PC-9 (cell line): ENCODE measurements around the gene SND1. TPM values are rescaled to one million over a fixed set of nuclear protein-coding genes. Genes with fewer than 3 reads are reported as not detected.

Source experiments
- BruUV-seq: library from RNA; stranded (reverse); fragments of 400-500 nt; replicated peaks from 2 replicates; lab custom pipeline; 2021; lab: Mats Ljungman, UMichigan
- CTCF ChIA-PET: fragments of 300-600 bp; sonication (Branson Sonifier 250); formaldehyde crosslinking; loops from one replicate; lab custom pipeline; 2022; ENCODE audit warnings: antibody characterized with exemption; lab: Charles Lee
- POLR2A ChIA-PET: fragments of 300-600 bp; sonication (Branson Sonifier 250); formaldehyde crosslinking; loops from one replicate; lab custom pipeline; 2022; ENCODE audit warnings: antibody characterized with exemption; ENCODE audit not compliant: unreplicated experiment; lab: Charles Lee
- DNase-seq, 2 experiments: peaks; one replicate each; pipeline versions ENCODE4 v3.0.0 to v3.0.0-alpha.2; 2015 to 2022; ENCODE audit warnings: mixed read lengths in 1 of 2
- H2AFZ ChIP-seq: fragments of 200-600 bp; sonication (generic); 2 replicates; pipeline ENCODE4 v1.8.1; 2017; ENCODE audit warnings: antibody characterized with exemption
- H3F3A ChIP-seq: fragments of 200-600 bp; sonication (generic); 2 replicates; pipeline ENCODE4 v1.8.1; 2017; ENCODE audit warnings: antibody characterized with exemption, mild to moderate bottlenecking, low read depth; ENCODE audit not compliant: insufficient read depth
- H3K27ac ChIP-seq: fragments of 200-600 bp; sonication (generic); 2 replicates; pipeline ENCODE4 v1.6.1; 2016; ENCODE audit warnings: mixed run types
- H3K27me3 ChIP-seq: fragments of 200-600 bp; sonication (generic); 2 replicates; pipeline ENCODE4 v1.6.1; 2016; ENCODE audit warnings: low read depth, mixed run types; ENCODE audit not compliant: insufficient read depth
- H3K36me3 ChIP-seq: fragments of 200-600 bp; sonication (generic); 2 replicates; pipeline ENCODE4 v1.6.1; 2016; ENCODE audit warnings: low read depth, mixed run types
- H3K4me1 ChIP-seq: fragments of 200-600 bp; sonication (generic); replicated peaks from 2 replicates; pipeline ENCODE4 v1.6.1; 2016; ENCODE audit warnings: mixed run types; ENCODE audit not compliant: insufficient read depth
- H3K4me2 ChIP-seq: fragments of 200-600 bp; sonication (generic); 2 replicates; pipeline ENCODE4 v1.6.1; 2017; ENCODE audit warnings: mixed run types
- H3K4me3 ChIP-seq: fragments of 200-600 bp; sonication (generic); 2 replicates; pipeline ENCODE4 v1.6.1; 2016; ENCODE audit warnings: mixed run types
- H3K79me2 ChIP-seq: fragments of 200-600 bp; sonication (generic); 2 replicates; pipeline ENCODE4 v1.6.1; 2017; ENCODE audit warnings: low read depth, mixed run types
- H3K9me2 ChIP-seq: fragments of 200-600 bp; sonication (generic); 2 replicates; pipeline ENCODE4 v1.8.1; 2017; ENCODE audit warnings: mild to moderate bottlenecking; ENCODE audit not compliant: insufficient read depth
- H3K9me3 ChIP-seq: fragments of 200-600 bp; sonication (generic); 2 replicates; pipeline ENCODE4 v1.8.1; 2016; ENCODE audit warnings: low read depth; ENCODE audit not compliant: insufficient read depth
- H4K20me1 ChIP-seq: fragments of 200-600 bp; sonication (generic); 2 replicates; pipeline ENCODE4 v1.8.1; 2017; ENCODE audit not compliant: insufficient read depth
- EZH2 ChIP-seq: fragments of 200-600 bp; sonication (generic); IDR thresholded peaks from 2 replicates; pipeline ENCODE4 v1.8.0; 2017; ENCODE audit warnings: antibody characterized with exemption, low read depth
- intact Hi-C: fragments of 100-400 bp; cut with micrococcal nuclease; formaldehyde crosslinking; loops from one replicate; pipeline ENCODE4 v1.10.0; 2022; ENCODE audit not compliant: unreplicated experiment
- total RNA-seq: library from RNA; stranded (reverse); gene quantifications from 2 replicates; pipeline ENCODE4 v1.2.3, GENCODE V29; 2021
- TF ChIP-seq, protein P1 (sequence below): fragments of 200-600 bp; sonication (generic); conservative IDR thresholded peaks from 2 replicates; pipeline ENCODE4 v1.6.1; 2017; ENCODE audit warnings: mixed run types, antibody characterized with exemption, mild to moderate bottlenecking, moderate library complexity

Gene SND1
- total RNA-seq, 1 experiment from 2014 or later: 273 TPM

DNA sequence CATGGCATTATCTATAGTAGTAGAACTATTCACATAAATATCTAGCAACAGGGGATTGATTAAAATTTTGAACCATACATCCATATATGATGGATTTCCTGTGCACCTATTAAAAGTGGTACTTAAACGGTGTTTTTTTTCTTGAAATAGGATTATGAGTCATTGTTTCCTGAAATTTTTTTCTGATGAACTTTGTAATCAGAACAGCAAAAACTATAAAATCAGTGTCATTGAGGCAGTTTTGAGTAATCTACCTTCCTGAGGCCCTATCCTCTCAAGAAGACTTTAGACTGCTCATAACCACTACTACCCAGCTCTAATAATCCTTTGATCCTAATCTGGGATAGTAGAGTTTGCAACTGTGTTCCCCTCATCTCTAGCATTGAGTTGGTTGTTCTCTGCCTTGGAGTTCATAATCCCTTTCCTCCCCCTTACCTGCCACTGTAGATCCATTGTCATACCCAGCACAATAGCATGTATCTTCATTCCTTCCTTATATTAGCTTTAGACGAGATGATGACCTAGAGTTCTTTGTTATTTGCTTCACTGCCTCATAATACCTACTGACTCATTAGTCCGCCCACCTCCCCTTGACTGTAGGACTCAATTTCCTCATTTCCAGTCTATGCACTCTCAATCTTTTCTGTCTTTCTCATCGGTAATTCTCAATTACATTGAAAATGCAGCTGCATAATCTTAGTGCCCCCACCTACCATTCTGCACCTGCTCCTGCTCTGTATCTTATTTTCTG is 245.9 kb downstream of the SND1 start:
- no peak for TF ChIP-seq EZH2
- TF ChIP-seq, protein P1, sequence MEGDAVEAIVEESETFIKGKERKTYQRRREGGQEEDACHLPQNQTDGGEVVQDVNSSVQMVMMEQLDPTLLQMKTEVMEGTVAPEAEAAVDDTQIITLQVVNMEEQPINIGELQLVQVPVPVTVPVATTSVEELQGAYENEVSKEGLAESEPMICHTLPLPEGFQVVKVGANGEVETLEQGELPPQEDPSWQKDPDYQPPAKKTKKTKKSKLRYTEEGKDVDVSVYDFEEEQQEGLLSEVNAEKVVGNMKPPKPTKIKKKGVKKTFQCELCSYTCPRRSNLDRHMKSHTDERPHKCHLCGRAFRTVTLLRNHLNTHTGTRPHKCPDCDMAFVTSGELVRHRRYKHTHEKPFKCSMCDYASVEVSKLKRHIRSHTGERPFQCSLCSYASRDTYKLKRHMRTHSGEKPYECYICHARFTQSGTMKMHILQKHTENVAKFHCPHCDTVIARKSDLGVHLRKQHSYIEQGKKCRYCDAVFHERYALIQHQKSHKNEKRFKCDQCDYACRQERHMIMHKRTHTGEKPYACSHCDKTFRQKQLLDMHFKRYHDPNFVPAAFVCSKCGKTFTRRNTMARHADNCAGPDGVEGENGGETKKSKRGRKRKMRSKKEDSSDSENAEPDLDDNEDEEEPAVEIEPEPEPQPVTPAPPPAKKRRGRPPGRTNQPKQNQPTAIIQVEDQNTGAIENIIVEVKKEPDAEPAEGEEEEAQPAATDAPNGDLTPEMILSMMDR: no peak
- H3K4me1 ChIP-seq: no peaks in the 10 kb centered on the region
- BruUV-seq: no TSS peak
- ChIA-PET POLR2A (no interaction called here), CTCF (no interaction called here)
- no peaks in the 10 kb centered on the region for H3K27me3 ChIP-seq
- intact Hi-C loops: no loop called here
- H3K36me3 ChIP-seq: 0 out of 2 replicates have a peak, but pooled peaks cover 3% of the 10 kb centered on the region
- H4K20me1 ChIP-seq: peaks cover 51% of the 10 kb centered on the region
- no peak overlapping the region for H3K27ac ChIP-seq
- H3K79me2 ChIP-seq: peaks cover 31% of the 10 kb centered on the region; the same call in 1 of the 2 replicates
- H2AFZ ChIP-seq: no peak overlapping the region
- no peak overlapping the region for H3K4me2 ChIP-seq
- H3K4me3 ChIP-seq: no peak overlapping the region
- no peaks in the 10 kb centered on the region for H3F3A ChIP-seq
- no peak for DNase-seq
- H3K9me2 ChIP-seq: 0 out of 2 replicates have a peak, but pooled peaks cover 3% of the 10 kb centered on the region
- H3K9me3 ChIP-seq: no peaks in the 10 kb centered on the region

DNA sequence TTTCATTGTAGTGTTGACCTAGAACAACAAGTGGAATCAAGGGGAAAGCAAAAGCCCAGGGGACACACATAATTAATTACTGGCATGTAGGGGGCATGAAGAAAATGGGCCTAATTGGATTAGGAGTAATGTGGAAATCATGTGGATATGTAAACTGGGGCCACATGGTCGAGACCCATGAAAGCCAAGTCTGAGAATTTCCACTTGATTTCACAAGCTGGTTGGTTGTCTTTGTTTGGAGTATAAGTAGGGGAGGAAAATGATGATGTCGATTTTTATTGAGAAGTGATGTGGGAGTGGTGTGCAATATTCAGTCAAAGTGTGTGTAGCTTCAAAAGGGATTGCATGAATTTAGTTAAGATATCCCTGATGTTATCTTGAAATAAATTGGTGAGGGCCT is 247.4 kb downstream of the SND1 start:
- H3K9me3 ChIP-seq: no peaks in the 10 kb centered on the region
- POLR2A ChIA-PET: no interaction called here
- no peak overlapping the region for H2AFZ ChIP-seq
- no peaks in the 10 kb centered on the region for H3F3A ChIP-seq
- H3K9me2 ChIP-seq: 0 out of 2 replicates have a peak, but pooled peaks cover under 1% of the 10 kb centered on the region
- CTCF ChIA-PET: no interaction called here
- H3K4me3 ChIP-seq: no peak overlapping the region
- no TSS peak for BruUV-seq
- H4K20me1 ChIP-seq: peaks cover 48% of the 10 kb centered on the region
- peaks cover 30% of the 10 kb centered on the region; the same call in 1 of the 2 replicates for H3K79me2 ChIP-seq
- H3K4me1 ChIP-seq: no peaks in the 10 kb centered on the region
- no peak overlapping the region for H3K4me2 ChIP-seq
- intact Hi-C loops: no loop called here
- no peaks in the 10 kb centered on the region; the same call in 1 of the 2 replicates for H3K36me3 ChIP-seq
- DNase-seq: no peak
- TF ChIP-seq, protein P1: no peak
- no peak for TF ChIP-seq EZH2
- H3K27me3 ChIP-seq: no peaks in the 10 kb centered on the region
- H3K27ac ChIP-seq: no peak overlapping the region

DNA sequence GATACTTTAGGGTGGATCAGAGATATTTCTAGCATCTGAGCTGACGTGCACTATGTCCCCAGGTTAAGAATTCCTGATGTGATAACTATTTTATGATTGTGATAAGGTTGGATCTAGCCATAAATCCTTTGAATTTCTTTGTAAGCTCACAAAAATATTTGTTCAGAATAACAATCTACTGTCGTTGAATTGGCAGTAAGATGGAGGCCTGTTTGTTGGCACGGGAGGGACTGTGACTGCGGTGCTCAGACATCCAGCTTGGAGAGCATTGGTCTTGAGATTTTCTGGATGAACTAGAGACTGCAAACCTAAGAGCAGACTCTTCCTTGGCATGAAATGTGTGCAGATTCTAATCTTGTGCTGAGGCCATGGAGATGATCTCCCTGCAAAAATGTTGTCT is 248.1 kb downstream of the SND1 start:
- Histone ChIP-seq H3K27me3 (no peaks in the 10 kb centered on the region), H3K4me3 (no peak overlapping the region), H3K9me2 (no peaks in the 10 kb centered on the region), H3K36me3 (no peaks in the 10 kb centered on the region; the same call in 1 of the 2 replicates), H3K79me2 (peaks cover 23% of the 10 kb centered on the region; the same call in 1 of the 2 replicates), H3K4me1 (no peaks in the 10 kb centered on the region), H3F3A (no peaks in the 10 kb centered on the region), H3K4me2 (no peak overlapping the region), H2AFZ (no peak overlapping the region), H3K9me3 (no peaks in the 10 kb centered on the region), H4K20me1 (peaks cover 45% of the 10 kb centered on the region), H3K27ac (no peak overlapping the region)
- no peak for DNase-seq
- no TSS peak for BruUV-seq
- TF ChIP-seq EZH2: no peak
- TF ChIP-seq, protein P1: no peak
- ChIA-PET POLR2A (no interaction called here), CTCF (no interaction called here)
- intact Hi-C loops: no loop called here
